D721Med (cell line): Measurements from ENCODE around the gene ADAMTS17.

ENCODE experiments used
- DNase-seq: peaks from one replicate; pipeline ENCODE4 v3.0.0; 2011; ENCODE audit warnings: low spot score; ENCODE audit not compliant: insufficient read length
- FAIRE-seq: peaks from 2 replicates; lab custom pipeline; 2011; peaks lifted over from hg19 to GRCh38; lab: Jason Lieb, UNC
- CTCF ChIP-seq: IDR thresholded peaks from 2 replicates; pipeline ENCODE4 v1.5.1; 2012; ENCODE audit warnings: mild to moderate bottlenecking, control low read depth; ENCODE audit not compliant: insufficient read depth; ENCODE audit errors: missing control alignments

The ADAMTS17 gene

GRCh38 chr15:100202309-100202960 lies 139.3 kb downstream of the ADAMTS17 start:
- DNase-seq (no peak), FAIRE-seq (no peak)
- TF ChIP-seq CTCF, result no peak

GRCh38 chr15:100201376-100202280 lies 140.1 kb downstream of the ADAMTS17 start:
- no peak for FAIRE-seq
- no peak for TF ChIP-seq CTCF

GRCh38 chr15:100200287-100200880 lies 141.4 kb downstream of the ADAMTS17 start:
- no peak for FAIRE-seq
- DNase-seq, result no peak
- no peak for TF ChIP-seq CTCF

More at GRCh38 chr15:100201376-100202280, 140.1 kb downstream of the ADAMTS17 start:
- no peak for DNase-seq

GRCh38 chr15:100199711-100200286 lies 142.0 kb downstream of the ADAMTS17 start:
- no peak for FAIRE-seq
- no peak for DNase-seq

GRCh38 chr15:100198442-100198841 lies 143.3 kb downstream of the ADAMTS17 start:
- TF ChIP-seq CTCF, result no peak
- DNase-seq (no peak), FAIRE-seq (no peak)

More at GRCh38 chr15:100199711-100200286, 142.0 kb downstream of the ADAMTS17 start:
- TF ChIP-seq CTCF, result no peak

- FAIRE-seq (no peak), DNase-seq (no peak)
- no peak for TF ChIP-seq CTCF
Observed at GRCh38 chr15:100196326-100197058, 145.3 kb downstream of the ADAMTS17 start.
